ENCODE results near the gene ADORA1. TPM values are rescaled to one million over a fixed set of nuclear protein-coding genes. Genes with fewer than 3 reads are reported as not detected.

ADORA1 gene
- total RNA-seq, 1 experiment from 2014 or later = 0.89 TPM

GRCh38 chr1:203211812-203212211 lies 84.3 kb downstream of the ADORA1 start:
- no peak for DNase-seq (ENCODE audit: low spot score)

- no peak for DNase-seq (ENCODE audit: low spot score)
These were observed 85.6 kb downstream of the ADORA1 start for GRCh38 chr1:203213126-203213525.

- DNase-seq (ENCODE audit: low spot score) = no peak
These were observed 87.3 kb downstream of the ADORA1 start for GRCh38 chr1:203214871-203215270.

GRCh38 chr1:203215573-203215972 lies 88.0 kb downstream of the ADORA1 start:
- no peak for DNase-seq (ENCODE audit: low spot score)

GRCh38 chr1:203216274-203217138 lies 89.0 kb downstream of the ADORA1 start:
- peak; percentile 77 for DNase-seq (ENCODE audit: low spot score)

Other genes with a start within 250 kb of the ADORA1 start
- gene RABIF, start 238.6 kb upstream of the ADORA1 start, total RNA-seq (2014; rRNA removed; shearing (Covaris generic)) = 5.9 and 8.2 TPM in 2 replicates
- gene KLHL12, start 200.5 kb upstream of the ADORA1 start, total RNA-seq (2014; rRNA removed; shearing (Covaris generic)) = 12.7 and 15.3 TPM in 2 replicates
- gene ADIPOR1, start 169.4 kb upstream of the ADORA1 start, total RNA-seq (2014; rRNA removed; shearing (Covaris generic)) = 105 and 117 TPM in 2 replicates
- 27.5 and 38.5 TPM in 2 replicates for gene CYB5R1, start 160.5 kb upstream of the ADORA1 start, total RNA-seq (2014; rRNA removed; shearing (Covaris generic))
- 92.5 and 94.2 TPM in 2 replicates for gene TMEM183A, start 120.4 kb upstream of the ADORA1 start, total RNA-seq (2014; rRNA removed; shearing (Covaris generic))
- 0.08 and 0.16 TPM in 2 replicates for gene PPFIA4, start 101.2 kb upstream of the ADORA1 start, total RNA-seq (2014; rRNA removed; shearing (Covaris generic))
- not detected in 2 replicates for gene MYOG, start 41.7 kb upstream of the ADORA1 start, total RNA-seq (2014; rRNA removed; shearing (Covaris generic))
- gene MYBPH, start 48.1 kb downstream of the ADORA1 start, total RNA-seq (2014; rRNA removed; shearing (Covaris generic)) = not detected in 2 replicates
- not detected in 2 replicates for gene CHI3L1, start 59.0 kb downstream of the ADORA1 start, total RNA-seq (2014; rRNA removed; shearing (Covaris generic))
- not detected in 2 replicates for gene CHIT1, start 101.9 kb downstream of the ADORA1 start, total RNA-seq (2014; rRNA removed; shearing (Covaris generic))
- gene BTG2, start 177.8 kb downstream of the ADORA1 start, total RNA-seq (2014; rRNA removed; shearing (Covaris generic)) = 103 and 116 TPM in 2 replicates
- 0.10 TPM in 1 of 2 replicates, not detected in the other for gene FMOD, start 223.4 kb downstream of the ADORA1 start, total RNA-seq (2014; rRNA removed; shearing (Covaris generic))

All from HT-29 (cell line).